ENCODE results near the gene STON2.

DNA sequence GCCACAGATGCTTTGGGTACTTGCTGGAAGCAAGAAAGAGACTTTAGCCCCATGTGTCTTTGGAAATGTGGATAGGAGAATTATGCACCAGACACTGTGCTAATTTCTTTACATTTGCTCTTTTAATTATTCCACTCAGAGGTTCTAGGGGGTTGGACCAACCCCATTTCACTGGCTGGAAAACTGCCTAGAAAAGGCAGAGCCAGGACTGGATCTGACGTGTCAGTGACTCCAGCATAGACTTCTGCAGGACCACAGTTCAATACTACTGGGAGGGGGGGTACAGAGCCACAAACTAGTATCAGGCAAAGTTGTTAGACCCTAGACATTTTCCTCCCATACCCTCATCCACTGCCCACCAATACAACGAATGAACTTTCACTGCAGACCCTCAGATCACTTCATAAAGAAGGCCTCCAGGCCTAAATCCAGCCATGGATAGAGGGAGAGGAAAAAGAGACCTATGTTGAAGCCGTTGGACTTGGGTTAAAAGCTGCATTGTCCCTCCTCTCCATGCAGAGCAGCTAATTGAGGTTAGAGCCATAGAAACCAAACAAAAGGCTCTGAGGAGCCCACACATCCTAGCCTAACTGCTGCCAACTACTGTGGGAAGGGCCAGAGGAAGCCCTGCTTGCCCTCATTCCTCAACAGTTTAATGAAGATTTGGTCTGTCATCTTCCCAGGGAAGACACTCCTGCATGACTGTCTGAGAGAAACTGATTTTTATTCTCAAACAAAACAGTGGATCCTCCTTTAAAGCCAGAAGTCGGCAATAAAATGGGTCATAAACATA, 68.7 kb downstream of the STON2 start:
- TF ChIP-seq PCBP2 (optimal IDR thresholded peaks at IDR 0.05; ENCODE audit: low read depth, low read length, poor library complexity, severe bottlenecking), result no peak
- no peak for TF ChIP-seq SUZ12 (IDR thresholded peaks at IDR 0.05; ENCODE audit: low read depth, low read length)
- no peak for TF ChIP-seq ATRX (CRISPR knock-in tag; IDR thresholded peaks at IDR 0.05; ENCODE audit: borderline replicate concordance)
- TF ChIP-seq POLR2A (IDR thresholded peaks at IDR 0.05; ENCODE audit: insufficient read depth in 1 of 2, low read depth in 2 of 2, low read length in 2 of 2), result no peak
- TF ChIP-seq, protein P1, sequence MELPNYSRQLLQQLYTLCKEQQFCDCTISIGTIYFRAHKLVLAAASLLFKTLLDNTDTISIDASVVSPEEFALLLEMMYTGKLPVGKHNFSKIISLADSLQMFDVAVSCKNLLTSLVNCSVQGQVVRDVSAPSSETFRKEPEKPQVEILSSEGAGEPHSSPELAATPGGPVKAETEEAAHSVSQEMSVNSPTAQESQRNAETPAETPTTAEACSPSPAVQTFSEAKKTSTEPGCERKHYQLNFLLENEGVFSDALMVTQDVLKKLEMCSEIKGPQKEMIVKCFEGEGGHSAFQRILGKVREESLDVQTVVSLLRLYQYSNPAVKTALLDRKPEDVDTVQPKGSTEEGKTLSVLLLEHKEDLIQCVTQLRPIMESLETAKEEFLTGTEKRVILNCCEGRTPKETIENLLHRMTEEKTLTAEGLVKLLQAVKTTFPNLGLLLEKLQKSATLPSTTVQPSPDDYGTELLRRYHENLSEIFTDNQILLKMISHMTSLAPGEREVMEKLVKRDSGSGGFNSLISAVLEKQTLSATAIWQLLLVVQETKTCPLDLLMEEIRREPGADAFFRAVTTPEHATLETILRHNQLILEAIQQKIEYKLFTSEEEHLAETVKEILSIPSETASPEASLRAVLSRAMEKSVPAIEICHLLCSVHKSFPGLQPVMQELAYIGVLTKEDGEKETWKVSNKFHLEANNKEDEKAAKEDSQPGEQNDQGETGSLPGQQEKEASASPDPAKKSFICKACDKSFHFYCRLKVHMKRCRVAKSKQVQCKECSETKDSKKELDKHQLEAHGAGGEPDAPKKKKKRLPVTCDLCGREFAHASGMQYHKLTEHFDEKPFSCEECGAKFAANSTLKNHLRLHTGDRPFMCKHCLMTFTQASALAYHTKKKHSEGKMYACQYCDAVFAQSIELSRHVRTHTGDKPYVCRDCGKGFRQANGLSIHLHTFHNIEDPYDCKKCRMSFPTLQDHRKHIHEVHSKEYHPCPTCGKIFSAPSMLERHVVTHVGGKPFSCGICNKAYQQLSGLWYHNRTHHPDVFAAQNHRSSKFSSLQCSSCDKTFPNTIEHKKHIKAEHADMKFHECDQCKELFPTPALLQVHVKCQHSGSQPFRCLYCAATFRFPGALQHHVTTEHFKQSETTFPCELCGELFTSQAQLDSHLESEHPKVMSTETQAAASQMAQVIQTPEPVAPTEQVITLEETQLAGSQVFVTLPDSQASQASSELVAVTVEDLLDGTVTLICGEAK (IDR thresholded peaks at IDR 0.05), result no peak
- TF ChIP-seq, protein P1 (CRISPR knock-in tag; IDR thresholded peaks at IDR 0.05), result no peak
- TF ChIP-seq, protein P2, sequence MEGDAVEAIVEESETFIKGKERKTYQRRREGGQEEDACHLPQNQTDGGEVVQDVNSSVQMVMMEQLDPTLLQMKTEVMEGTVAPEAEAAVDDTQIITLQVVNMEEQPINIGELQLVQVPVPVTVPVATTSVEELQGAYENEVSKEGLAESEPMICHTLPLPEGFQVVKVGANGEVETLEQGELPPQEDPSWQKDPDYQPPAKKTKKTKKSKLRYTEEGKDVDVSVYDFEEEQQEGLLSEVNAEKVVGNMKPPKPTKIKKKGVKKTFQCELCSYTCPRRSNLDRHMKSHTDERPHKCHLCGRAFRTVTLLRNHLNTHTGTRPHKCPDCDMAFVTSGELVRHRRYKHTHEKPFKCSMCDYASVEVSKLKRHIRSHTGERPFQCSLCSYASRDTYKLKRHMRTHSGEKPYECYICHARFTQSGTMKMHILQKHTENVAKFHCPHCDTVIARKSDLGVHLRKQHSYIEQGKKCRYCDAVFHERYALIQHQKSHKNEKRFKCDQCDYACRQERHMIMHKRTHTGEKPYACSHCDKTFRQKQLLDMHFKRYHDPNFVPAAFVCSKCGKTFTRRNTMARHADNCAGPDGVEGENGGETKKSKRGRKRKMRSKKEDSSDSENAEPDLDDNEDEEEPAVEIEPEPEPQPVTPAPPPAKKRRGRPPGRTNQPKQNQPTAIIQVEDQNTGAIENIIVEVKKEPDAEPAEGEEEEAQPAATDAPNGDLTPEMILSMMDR (CRISPR knock-in tag; IDR thresholded peaks at IDR 0.05), result no peak
